SU-DHL-6 (cell line): ENCODE data around the gene SLC25A45.

ENCODE experiments used
- H2AFZ ChIP-seq: fragments of 200-600 bp; sonication (generic); 2 replicates; pipeline ENCODE4 v1.6.1; 2014; ENCODE audit warnings: low read depth, mild to moderate bottlenecking, moderate library complexity, mixed read lengths, antibody characterized with exemption, low read length; ENCODE audit not compliant: severe bottlenecking
- H3F3A ChIP-seq: fragments of 200-600 bp; shearing (Covaris generic); 2 replicates; pipeline ENCODE4 v1.6.0; 2016; ENCODE audit warnings: antibody characterized with exemption, mild to moderate bottlenecking; ENCODE audit not compliant: insufficient read depth
- H3K27ac ChIP-seq: fragments of 200-600 bp; sonication (generic); 2 replicates; pipeline ENCODE4 v1.5.1; 2016; ENCODE audit warnings: low read depth, mild to moderate bottlenecking, low read length, moderate library complexity, mixed read lengths
- H3K27me3 ChIP-seq: fragments of 200-600 bp; sonication (generic), shearing (Covaris generic); 2 replicates; pipeline ENCODE4 v1.6.0; 2014; ENCODE audit warnings: mild to moderate bottlenecking, low read length
- H3K36me3 ChIP-seq: fragments of 200-600 bp; sonication (generic); 2 replicates; pipeline ENCODE4 v1.6.1; 2014; ENCODE audit warnings: mild to moderate bottlenecking, low read length, mixed read lengths
- H3K4me2 ChIP-seq: fragments of 300-600, 200-600 bp; shearing (Covaris generic), sonication (generic); 2 replicates; pipeline ENCODE4 v1.6.0; 2014; ENCODE audit warnings: low read length, low read depth, mild to moderate bottlenecking; ENCODE audit not compliant: poor library complexity, severe bottlenecking
- H3K4me3 ChIP-seq: fragments of 200-600 bp; sonication (generic); 2 replicates; pipeline ENCODE4 v1.5.1; 2014; ENCODE audit warnings: antibody characterized with exemption, low read length, mild to moderate bottlenecking, mixed read lengths; ENCODE audit not compliant: insufficient read depth, poor library complexity, severe bottlenecking
- H3K79me2 ChIP-seq: fragments of 200-600 bp; sonication (generic); 2 replicates; pipeline ENCODE4 v1.6.1; 2014; ENCODE audit warnings: mild to moderate bottlenecking, low read length, moderate library complexity; ENCODE audit not compliant: insufficient read depth
- H3K9ac ChIP-seq: fragments of 200-600 bp; sonication (generic); 2 replicates; pipeline ENCODE4 v1.7.0; 2014; ENCODE audit warnings: mild to moderate bottlenecking, low read length
- H3K9me2 ChIP-seq: fragments of 200-600 bp; sonication (generic); replicated peaks from 2 replicates; pipeline ENCODE4 v1.6.1; 2014; ENCODE audit warnings: low read length; ENCODE audit not compliant: insufficient read depth
- H3K9me3 ChIP-seq: fragments of 200-600 bp; sonication (generic); 2 replicates; pipeline ENCODE4 v1.6.1; 2014; ENCODE audit warnings: low read length, mixed read lengths; ENCODE audit not compliant: insufficient read depth
- H4K20me1 ChIP-seq: fragments of 200-600 bp; sonication (generic); 2 replicates; pipeline ENCODE4 v1.6.1; 2014; ENCODE audit warnings: low read depth, mild to moderate bottlenecking, antibody characterized with exemption, low read length, moderate library complexity, mixed read lengths
- CTCF ChIP-seq: fragments of 200-600 bp; sonication (generic); IDR thresholded peaks from one replicate; pipeline ENCODE4 v1.5.1; 2017; ENCODE audit warnings: antibody characterized with exemption, mild to moderate bottlenecking, low read length, moderate library complexity; ENCODE audit not compliant: insufficient read depth, poor library complexity, severe bottlenecking
- EZH2phosphoT487 ChIP-seq: fragments of 200-600 bp; sonication (generic), shearing (Covaris generic); conservative IDR thresholded peaks from 2 replicates; pipeline ENCODE4 v1.6.1; 2018; ENCODE audit warnings: mild to moderate bottlenecking, antibody characterized with exemption, low read length, moderate library complexity, mixed read lengths

Gene SLC25A45

GRCh38 chr11:65383778-65384177, 1.3 kb upstream of the SLC25A45 start:
- 0 out of 2 replicates have a peak, but pooled peaks cover 5% of the 10 kb centered on the region for H3F3A ChIP-seq
- no peaks in the 10 kb centered on the region for H3K9me2 ChIP-seq
- H3K27ac ChIP-seq, result no peak overlapping the region
- no peaks in the 10 kb centered on the region for H3K36me3 ChIP-seq
- no peaks in the 10 kb centered on the region for H3K9me3 ChIP-seq
- no peaks in the 10 kb centered on the region for H3K27me3 ChIP-seq
- H2AFZ ChIP-seq, result no peak overlapping the region
- TF ChIP-seq CTCF, result no peak
- peaks cover 18% of the 10 kb centered on the region for H3K79me2 ChIP-seq
- no peak overlapping the region for H3K4me2 ChIP-seq
- no peak overlapping the region for H3K4me3 ChIP-seq
- no peaks in the 10 kb centered on the region for H4K20me1 ChIP-seq
- no peak overlapping the region for H3K9ac ChIP-seq

DNA sequence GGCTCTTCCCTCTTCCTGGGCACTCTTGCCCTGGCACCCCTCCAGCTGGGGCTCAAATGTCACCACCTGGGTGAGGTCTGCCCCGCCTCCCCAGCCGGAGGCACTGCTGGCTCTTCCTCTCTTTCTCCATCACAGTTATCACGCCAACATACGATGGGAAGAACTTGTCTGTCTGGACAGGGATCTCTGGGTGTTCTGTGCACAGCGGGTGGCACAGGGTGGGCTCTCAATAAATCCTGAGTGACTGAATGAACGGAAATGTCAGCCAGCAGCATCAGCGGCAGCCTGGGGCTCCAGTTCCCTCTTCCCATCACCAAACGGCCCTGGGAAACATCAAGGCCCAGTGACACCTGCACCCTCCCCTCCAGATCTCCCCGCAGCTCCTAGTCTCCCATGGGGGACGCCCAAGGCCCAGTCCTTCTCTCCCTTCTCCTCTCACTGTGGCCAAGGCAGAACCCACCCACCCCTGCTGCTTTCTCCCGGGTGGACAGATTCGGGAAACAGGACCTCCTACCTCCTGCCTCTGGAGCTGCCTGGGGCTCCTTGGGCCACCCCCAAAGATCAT, 440 bp upstream of the SLC25A45 start:
- Histone ChIP-seq H3F3A (0 out of 2 replicates have a peak, but pooled peaks cover 5% of the 10 kb centered on the region), H3K4me3 (peak overlapping the region; percentile 43), H4K20me1 (no peaks in the 10 kb centered on the region), H3K9ac (peak overlapping the region; percentile 56), H3K36me3 (no peaks in the 10 kb centered on the region), H3K27me3 (no peaks in the 10 kb centered on the region), H3K4me2 (peak overlapping the region; percentile 67), H3K9me2 (no peaks in the 10 kb centered on the region), H3K27ac (peak overlapping the region; percentile 64), H3K9me3 (no peaks in the 10 kb centered on the region), H3K79me2 (peaks cover 9% of the 10 kb centered on the region), H2AFZ (peak overlapping the region; percentile 87)
- TF ChIP-seq CTCF (no peak), EZH2phosphoT487 (no peak)

DNA sequence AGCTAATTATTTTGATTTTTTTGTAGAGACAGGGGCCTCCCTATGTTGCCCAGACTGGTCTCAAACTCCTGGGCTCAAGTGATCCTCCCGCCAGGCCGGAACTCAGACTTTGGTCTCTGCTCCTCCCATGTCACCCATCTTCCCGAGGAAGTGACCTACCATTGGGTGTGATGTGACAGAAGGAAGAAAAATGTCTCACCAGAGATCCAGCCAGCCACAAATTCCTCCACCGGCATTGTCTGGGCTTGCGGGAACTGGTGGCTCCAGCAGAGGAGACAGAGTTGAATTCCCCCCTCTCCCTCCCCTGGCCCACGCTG, 772 bp downstream of the SLC25A45 start:
- Histone ChIP-seq H4K20me1 (no peaks in the 10 kb centered on the region), H3K4me2 (peak overlapping the region; percentile 67), H3K9ac (peak overlapping the region; percentile 56), H2AFZ (peak overlapping the region; percentile 87), H3K9me2 (no peaks in the 10 kb centered on the region), H3K79me2 (peaks cover 1% of the 10 kb centered on the region), H3K27me3 (no peaks in the 10 kb centered on the region), H3K27ac (peak overlapping the region; percentile 64), H3F3A (0 out of 2 replicates have a peak, but pooled peaks cover 5% of the 10 kb centered on the region), H3K9me3 (no peaks in the 10 kb centered on the region), H3K4me3 (peak overlapping the region; percentile 43), H3K36me3 (no peaks in the 10 kb centered on the region)
- TF ChIP-seq EZH2phosphoT487 (no peak), CTCF (no peak)
